Ammon's horn (tissue), 1 donor: Measurements from ENCODE around the gene ATP6V1E1.
A peak's percentile ranks its signal among the peaks of the same experiment; 100 is the strongest.
"Not testable (repeated sequence)": the region's sequence is repeated elsewhere in the genome, so short reads cannot be mapped to it uniquely, and the experiment has no call there.

ENCODE experiments used
- DNase-seq: peaks from one replicate; pipeline ENCODE4 v3.0.0-alpha.2; 2016; ENCODE audit warnings: low spot score

The ATP6V1E1 gene

GRCh38 chr22:17628406-17629172 is at the start of gene ATP6V1E1:
ATP6V1E1 (minus strand) TSS chr22:17628749; CDS start chr22:17628635, 114 bp downstream.
- DNase-seq = peak; percentile 97

GRCh38 chr22:17675584-17675983 is 47.0 kb upstream of the ATP6V1E1 start:
- no peak for DNase-seq

- DNase-seq = no peak
Measured at GRCh38 chr22:17674152-17674551, 45.6 kb upstream of the ATP6V1E1 start.

GRCh38 chr22:17672417-17672991 is 44.0 kb upstream of the ATP6V1E1 start:
- peak; percentile 13 for DNase-seq

- not testable (repeated sequence) for DNase-seq
Measured at GRCh38 chr22:17671521-17672092, 43.1 kb upstream of the ATP6V1E1 start.

- DNase-seq = no peak
Measured at GRCh38 chr22:17665854-17666253, 37.3 kb upstream of the ATP6V1E1 start.

- DNase-seq = no peak
Measured at GRCh38 chr22:17665248-17665647, 36.7 kb upstream of the ATP6V1E1 start.

GRCh38 chr22:17664414-17665055 is 36.0 kb upstream of the ATP6V1E1 start:
- no peak for DNase-seq

- DNase-seq = no peak
Measured at GRCh38 chr22:17656870-17657395, 28.4 kb upstream of the ATP6V1E1 start.

- DNase-seq = no peak
Measured at GRCh38 chr22:17655289-17655688, 26.7 kb upstream of the ATP6V1E1 start.

- no peak for DNase-seq
Measured at GRCh38 chr22:17648569-17648968, 20.0 kb upstream of the ATP6V1E1 start.

- DNase-seq = no peak
Measured at GRCh38 chr22:17647991-17648390, 19.4 kb upstream of the ATP6V1E1 start.

- DNase-seq = no peak
Measured at GRCh38 chr22:17647452-17647851, 18.9 kb upstream of the ATP6V1E1 start.

- DNase-seq = not testable (repeated sequence)
Measured at GRCh38 chr22:17642357-17642756, 13.8 kb upstream of the ATP6V1E1 start.

GRCh38 chr22:17641269-17641668 is 12.7 kb upstream of the ATP6V1E1 start:
- no peak for DNase-seq

GRCh38 chr22:17639247-17639741 is 10.7 kb upstream of the ATP6V1E1 start:
- DNase-seq = no peak

GRCh38 chr22:17638432-17639246 is 10.1 kb upstream of the ATP6V1E1 start, which contains the start of gene BCL2L13:
BCL2L13 (plus strand) TSS chr22:17638757; CDS start chr22:17655712, 16,955 bp downstream.
- DNase-seq = peak; percentile 94

- no peak for DNase-seq
Measured at GRCh38 chr22:17638182-17638431, 9.6 kb upstream of the ATP6V1E1 start.

GRCh38 chr22:17637490-17638181 is 9.1 kb upstream of the ATP6V1E1 start:
- DNase-seq = no peak

GRCh38 chr22:17636850-17637249 is 8.3 kb upstream of the ATP6V1E1 start:
- not testable (repeated sequence) for DNase-seq

- no peak for DNase-seq
Measured at GRCh38 chr22:17634696-17635095, 6.1 kb upstream of the ATP6V1E1 start.
